ENCODE data around the gene IL13RA1. TPM values are rescaled to one million over a fixed set of nuclear protein-coding genes. Genes with fewer than 3 reads are reported as not detected.

IL13RA1 gene
- total RNA-seq, 1 experiment from 2014 or later, result 33.2 TPM

DNA sequence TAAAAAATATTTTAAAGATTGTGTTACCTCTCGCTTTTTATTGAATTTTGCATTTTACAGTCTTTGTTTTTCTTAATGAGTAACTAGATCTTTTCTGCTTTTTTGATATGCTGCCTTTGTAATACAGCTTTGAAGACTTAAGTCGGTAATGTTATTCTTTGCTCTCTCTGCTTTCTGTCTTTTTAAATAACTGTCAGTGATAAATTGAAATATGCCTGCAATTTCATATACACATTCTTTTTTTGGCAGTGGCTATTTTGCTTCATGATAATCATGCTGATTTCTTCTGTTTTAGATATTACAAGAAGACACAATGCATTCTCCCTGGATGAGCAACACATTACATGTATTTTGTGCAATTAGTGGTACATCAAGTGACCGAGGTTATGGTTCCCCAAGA lies 42.0 kb upstream of the IL13RA1 start:
- BruUV-seq (replicated peaks), result no TSS peak
- TF ChIP-seq, protein P1, sequence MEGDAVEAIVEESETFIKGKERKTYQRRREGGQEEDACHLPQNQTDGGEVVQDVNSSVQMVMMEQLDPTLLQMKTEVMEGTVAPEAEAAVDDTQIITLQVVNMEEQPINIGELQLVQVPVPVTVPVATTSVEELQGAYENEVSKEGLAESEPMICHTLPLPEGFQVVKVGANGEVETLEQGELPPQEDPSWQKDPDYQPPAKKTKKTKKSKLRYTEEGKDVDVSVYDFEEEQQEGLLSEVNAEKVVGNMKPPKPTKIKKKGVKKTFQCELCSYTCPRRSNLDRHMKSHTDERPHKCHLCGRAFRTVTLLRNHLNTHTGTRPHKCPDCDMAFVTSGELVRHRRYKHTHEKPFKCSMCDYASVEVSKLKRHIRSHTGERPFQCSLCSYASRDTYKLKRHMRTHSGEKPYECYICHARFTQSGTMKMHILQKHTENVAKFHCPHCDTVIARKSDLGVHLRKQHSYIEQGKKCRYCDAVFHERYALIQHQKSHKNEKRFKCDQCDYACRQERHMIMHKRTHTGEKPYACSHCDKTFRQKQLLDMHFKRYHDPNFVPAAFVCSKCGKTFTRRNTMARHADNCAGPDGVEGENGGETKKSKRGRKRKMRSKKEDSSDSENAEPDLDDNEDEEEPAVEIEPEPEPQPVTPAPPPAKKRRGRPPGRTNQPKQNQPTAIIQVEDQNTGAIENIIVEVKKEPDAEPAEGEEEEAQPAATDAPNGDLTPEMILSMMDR (IDR thresholded peaks at IDR 0.05; ENCODE audit: insufficient read depth in 1 of 2, low read depth in 1 of 2, low read length in 1 of 2, severe bottlenecking in 1 of 2, unreplicated experiment in 1 of 2), result no peak
- H3K4me1 Mint-ChIP-seq (ENCODE audit: low read depth, unreplicated experiment), result no peaks in the 10 kb centered on the region
- intact Hi-C loops (cut with micrococcal nuclease; ENCODE audit: unreplicated experiment), result no loop called here
- DNase-seq, result no peak
- Histone ChIP-seq H3K36me3 (ENCODE audit: control insufficient read depth, insufficient read depth, low read length) (no peaks in the 10 kb centered on the region), H3K9me3 (no peaks in the 10 kb centered on the region), H3K4me1 (no peaks in the 10 kb centered on the region), H3K4me3 (ENCODE audit: low read depth, low read length) (no peak overlapping the region), H3K27me3 (replicated peaks; ENCODE audit: control insufficient read depth, insufficient read depth, low read length) (no peaks in the 10 kb centered on the region)
- no peaks in the 10 kb centered on the region for H3K36me3 Mint-ChIP-seq (ENCODE audit: insufficient read depth, unreplicated experiment)
- POLR2A ChIA-PET, result no interaction called here
- CTCF ChIA-PET, result no interaction called here
- no peaks in the 10 kb centered on the region for H3K9me3 Mint-ChIP-seq (ENCODE audit: unreplicated experiment)
- no peaks in the 10 kb centered on the region for H3K27me3 Mint-ChIP-seq (ENCODE audit: insufficient read depth, unreplicated experiment)
- no peak overlapping the region for H3K27ac Mint-ChIP-seq (ENCODE audit: unreplicated experiment)
- H3K4me3 Mint-ChIP-seq (ENCODE audit: unreplicated experiment), result no peak overlapping the region

DNA sequence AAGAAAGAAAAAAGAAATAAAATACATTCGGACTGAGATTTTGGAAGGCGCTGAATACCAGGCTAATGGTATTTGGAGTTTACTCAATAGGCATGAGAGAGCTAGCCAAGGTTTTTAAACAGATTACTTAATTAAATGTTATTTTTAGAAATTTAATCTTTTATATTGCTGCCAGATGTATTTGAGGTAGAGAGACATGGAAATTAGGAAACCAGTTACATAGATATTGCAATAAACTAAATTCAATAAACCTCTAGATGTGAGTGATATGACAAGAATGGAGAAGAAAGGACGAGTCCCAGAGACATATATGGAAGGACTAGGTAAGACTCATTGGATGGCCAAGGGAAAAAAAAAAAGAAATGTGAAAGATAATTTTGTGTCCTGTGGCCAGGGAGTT lies 38.5 kb upstream of the IL13RA1 start:
- no peak for DNase-seq
- Histone ChIP-seq H3K36me3 (ENCODE audit: control insufficient read depth, insufficient read depth, low read length) (no peaks in the 10 kb centered on the region), H3K9me3 (no peaks in the 10 kb centered on the region), H3K27me3 (replicated peaks; ENCODE audit: control insufficient read depth, insufficient read depth, low read length) (no peaks in the 10 kb centered on the region), H3K4me1 (no peaks in the 10 kb centered on the region), H3K4me3 (ENCODE audit: low read depth, low read length) (no peak overlapping the region)
- no peaks in the 10 kb centered on the region for H3K9me3 Mint-ChIP-seq (ENCODE audit: unreplicated experiment)
- H3K27me3 Mint-ChIP-seq (ENCODE audit: insufficient read depth, unreplicated experiment), result no peaks in the 10 kb centered on the region
- H3K36me3 Mint-ChIP-seq (ENCODE audit: insufficient read depth, unreplicated experiment), result no peaks in the 10 kb centered on the region
- ChIA-PET POLR2A (no interaction called here), CTCF (no interaction called here)
- intact Hi-C loops (cut with micrococcal nuclease; ENCODE audit: unreplicated experiment), result no loop called here
- BruUV-seq (replicated peaks), result no TSS peak
- H3K27ac Mint-ChIP-seq (ENCODE audit: unreplicated experiment), result no peak overlapping the region
- TF ChIP-seq, protein P1 (IDR thresholded peaks at IDR 0.05; ENCODE audit: insufficient read depth in 1 of 2, low read depth in 1 of 2, low read length in 1 of 2, severe bottlenecking in 1 of 2, unreplicated experiment in 1 of 2), result no peak
- H3K4me3 Mint-ChIP-seq (ENCODE audit: unreplicated experiment), result no peak overlapping the region
- no peaks in the 10 kb centered on the region for H3K4me1 Mint-ChIP-seq (ENCODE audit: low read depth, unreplicated experiment)

DNA sequence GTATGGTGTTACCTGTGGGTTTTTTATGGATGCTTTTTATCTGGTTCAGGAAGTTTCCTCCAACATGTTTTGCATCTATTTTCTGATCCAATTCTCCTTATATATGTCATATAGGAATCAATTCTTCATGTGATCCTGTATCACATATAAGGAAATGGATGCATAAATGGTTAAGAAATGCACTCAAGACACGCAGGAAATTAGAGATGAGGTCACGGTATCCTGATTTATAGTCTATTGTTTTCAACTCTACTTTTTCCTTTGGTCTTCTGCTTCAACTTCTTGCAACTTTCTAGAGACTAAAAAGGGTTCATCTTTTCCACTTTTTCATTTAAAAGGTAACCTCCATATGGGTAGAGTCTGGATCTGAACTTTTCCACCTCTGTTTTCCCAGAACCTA lies 33.6 kb upstream of the IL13RA1 start:
- ChIA-PET POLR2A (no interaction called here), CTCF (no interaction called here)
- no peak for DNase-seq
- no peak overlapping the region for H3K4me3 ChIP-seq (ENCODE audit: low read depth, low read length)
- H3K36me3 Mint-ChIP-seq (ENCODE audit: insufficient read depth, unreplicated experiment), result no peaks in the 10 kb centered on the region
- no peaks in the 10 kb centered on the region for H3K4me1 ChIP-seq
- H3K27me3 ChIP-seq (replicated peaks; ENCODE audit: control insufficient read depth, insufficient read depth, low read length), result no peaks in the 10 kb centered on the region
- H3K27ac Mint-ChIP-seq (ENCODE audit: unreplicated experiment), result no peak overlapping the region
- intact Hi-C loops (cut with micrococcal nuclease; ENCODE audit: unreplicated experiment), result no loop called here
- H3K27me3 Mint-ChIP-seq (ENCODE audit: insufficient read depth, unreplicated experiment), result no peaks in the 10 kb centered on the region
- no peaks in the 10 kb centered on the region for H3K36me3 ChIP-seq (ENCODE audit: control insufficient read depth, insufficient read depth, low read length)
- no TSS peak for BruUV-seq (replicated peaks)
- H3K9me3 ChIP-seq, result no peaks in the 10 kb centered on the region
- TF ChIP-seq, protein P1 (IDR thresholded peaks at IDR 0.05; ENCODE audit: insufficient read depth in 1 of 2, low read depth in 1 of 2, low read length in 1 of 2, severe bottlenecking in 1 of 2, unreplicated experiment in 1 of 2), result no peak
- H3K4me3 Mint-ChIP-seq (ENCODE audit: unreplicated experiment), result no peak overlapping the region
- no peaks in the 10 kb centered on the region for H3K4me1 Mint-ChIP-seq (ENCODE audit: low read depth, unreplicated experiment)
- H3K9me3 Mint-ChIP-seq (ENCODE audit: unreplicated experiment), result no peaks in the 10 kb centered on the region
